Measurements from ENCODE around the gene MYO3A. TPM values are rescaled to one million over a fixed set of nuclear protein-coding genes. Genes with fewer than 3 reads are reported as not detected.
A peak's percentile ranks its signal among the peaks of the same experiment; 100 is the strongest.

MYO3A gene
- total and polyA plus RNA-seq, 2 donors (not counting 1 experiment from before 2014, with no cell fraction given): not detected

- peaks cover 11% of the 10 kb centered on the region for H3K27me3 ChIP-seq (ENCODE audit: control insufficient read depth, insufficient read depth, low read length)
- H2AFZ ChIP-seq (ENCODE audit: low read length): no peak overlapping the region
- TF ChIP-seq, protein P1, sequence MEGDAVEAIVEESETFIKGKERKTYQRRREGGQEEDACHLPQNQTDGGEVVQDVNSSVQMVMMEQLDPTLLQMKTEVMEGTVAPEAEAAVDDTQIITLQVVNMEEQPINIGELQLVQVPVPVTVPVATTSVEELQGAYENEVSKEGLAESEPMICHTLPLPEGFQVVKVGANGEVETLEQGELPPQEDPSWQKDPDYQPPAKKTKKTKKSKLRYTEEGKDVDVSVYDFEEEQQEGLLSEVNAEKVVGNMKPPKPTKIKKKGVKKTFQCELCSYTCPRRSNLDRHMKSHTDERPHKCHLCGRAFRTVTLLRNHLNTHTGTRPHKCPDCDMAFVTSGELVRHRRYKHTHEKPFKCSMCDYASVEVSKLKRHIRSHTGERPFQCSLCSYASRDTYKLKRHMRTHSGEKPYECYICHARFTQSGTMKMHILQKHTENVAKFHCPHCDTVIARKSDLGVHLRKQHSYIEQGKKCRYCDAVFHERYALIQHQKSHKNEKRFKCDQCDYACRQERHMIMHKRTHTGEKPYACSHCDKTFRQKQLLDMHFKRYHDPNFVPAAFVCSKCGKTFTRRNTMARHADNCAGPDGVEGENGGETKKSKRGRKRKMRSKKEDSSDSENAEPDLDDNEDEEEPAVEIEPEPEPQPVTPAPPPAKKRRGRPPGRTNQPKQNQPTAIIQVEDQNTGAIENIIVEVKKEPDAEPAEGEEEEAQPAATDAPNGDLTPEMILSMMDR (conservative IDR thresholded peaks at IDR 0.05 in 1 of 2, IDR thresholded peaks at IDR 0.05 in 1 of 2; ENCODE audit: low read depth in 1 of 2, low read length in 2 of 2): no peak
- no peak for TF ChIP-seq EZH2 (IDR thresholded peaks at IDR 0.05; ENCODE audit: low read length, missing control alignments)
- DNase-seq (ENCODE audit: low read depth in 2 of 2): no peak
- no peaks in the 10 kb centered on the region for H3K9me3 ChIP-seq (ENCODE audit: control insufficient read depth, insufficient read depth, low read depth, low read length)
- no peak overlapping the region for H3K4me2 ChIP-seq (ENCODE audit: extremely low read depth, insufficient read depth, low read length)
- no peak overlapping the region for H3K27ac ChIP-seq (ENCODE audit: insufficient read depth, low read length)
- H3K4me3 ChIP-seq (replicated peaks in 1 of 4; ENCODE audit: control extremely low read depth in 1 of 4, insufficient read depth in 1 of 4, low read depth in 3 of 4, low read length in 4 of 4): no peak overlapping the region
- no peaks in the 10 kb centered on the region for H3K36me3 ChIP-seq (ENCODE audit: control insufficient read depth, insufficient read depth, low read length)
- no peaks in the 10 kb centered on the region for H3K79me2 ChIP-seq (ENCODE audit: control insufficient read depth, insufficient read depth, low read length)
- H3K4me1 ChIP-seq (ENCODE audit: control insufficient read depth, extremely low read depth, insufficient read depth, low read length): no peaks in the 10 kb centered on the region
- H4K20me1 ChIP-seq (ENCODE audit: control insufficient read depth, extremely low read depth, insufficient read depth, low read length): no peaks in the 10 kb centered on the region
- H3K9ac ChIP-seq (ENCODE audit: insufficient read depth, low read length): no peak overlapping the region
These were observed 280.7 kb downstream of the MYO3A start for GRCh38 chr10:26214551-26215395.

DNA sequence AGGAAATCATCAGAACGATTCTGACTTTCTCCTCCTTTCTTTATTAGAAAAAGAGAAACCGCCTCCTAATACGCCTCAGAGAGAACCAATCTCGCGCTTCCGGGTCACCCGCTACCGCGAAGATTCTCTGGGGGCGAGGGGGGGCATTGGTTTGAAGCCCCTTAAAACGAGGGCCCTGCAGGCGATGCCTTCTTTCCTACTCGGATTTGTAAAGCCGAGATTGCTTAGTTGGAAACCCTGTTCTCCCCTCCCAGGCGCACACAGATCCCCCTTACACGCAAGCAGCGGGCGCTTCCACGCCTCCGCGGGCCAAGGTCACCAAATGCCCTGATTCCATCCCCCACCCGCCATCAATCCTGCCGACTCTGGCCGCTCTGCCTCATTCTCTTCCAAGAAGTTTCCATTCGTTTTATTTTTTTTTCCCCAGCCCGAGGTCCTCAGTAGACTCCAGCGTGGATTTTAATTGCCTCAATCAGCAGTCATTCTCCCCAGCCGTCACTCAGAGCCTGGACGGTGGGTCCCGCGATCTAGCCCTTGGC lies 281.4 kb downstream of the MYO3A start:
- no peak overlapping the region for H2AFZ ChIP-seq (ENCODE audit: low read length)
- H3K27ac ChIP-seq (ENCODE audit: insufficient read depth, low read length): no peak overlapping the region
- H3K9me3 ChIP-seq (ENCODE audit: control insufficient read depth, insufficient read depth, low read depth, low read length): no peaks in the 10 kb centered on the region
- H3K4me2 ChIP-seq (ENCODE audit: extremely low read depth, insufficient read depth, low read length): no peak overlapping the region
- H3K4me3 ChIP-seq (replicated peaks in 1 of 4; ENCODE audit: control extremely low read depth in 1 of 4, insufficient read depth in 1 of 4, low read depth in 3 of 4, low read length in 4 of 4): no peak overlapping the region
- no peaks in the 10 kb centered on the region for H3K4me1 ChIP-seq (ENCODE audit: control insufficient read depth, extremely low read depth, insufficient read depth, low read length)
- H3K79me2 ChIP-seq (ENCODE audit: control insufficient read depth, insufficient read depth, low read length): no peaks in the 10 kb centered on the region
- H3K9ac ChIP-seq (ENCODE audit: insufficient read depth, low read length): no peak overlapping the region
- no peaks in the 10 kb centered on the region for H3K36me3 ChIP-seq (ENCODE audit: control insufficient read depth, insufficient read depth, low read length)
- no peaks in the 10 kb centered on the region for H4K20me1 ChIP-seq (ENCODE audit: control insufficient read depth, extremely low read depth, insufficient read depth, low read length)
- no peak for TF ChIP-seq EZH2 (IDR thresholded peaks at IDR 0.05; ENCODE audit: low read length, missing control alignments)
- TF ChIP-seq, protein P1 (conservative IDR thresholded peaks at IDR 0.05 in 1 of 2, IDR thresholded peaks at IDR 0.05 in 1 of 2; ENCODE audit: low read depth in 1 of 2, low read length in 2 of 2): no peak
- peaks cover 11% of the 10 kb centered on the region for H3K27me3 ChIP-seq (ENCODE audit: control insufficient read depth, insufficient read depth, low read length)
- no peak for DNase-seq (ENCODE audit: low read depth in 2 of 2)

- Histone ChIP-seq H3K27me3 (ENCODE audit: control insufficient read depth, insufficient read depth, low read length) (peaks cover 11% of the 10 kb centered on the region), H3K27ac (ENCODE audit: insufficient read depth, low read length) (no peak overlapping the region), H2AFZ (ENCODE audit: low read length) (no peak overlapping the region), H3K4me2 (ENCODE audit: extremely low read depth, insufficient read depth, low read length) (no peak overlapping the region), H3K9ac (ENCODE audit: insufficient read depth, low read length) (no peak overlapping the region), H3K4me3 (replicated peaks in 1 of 4; ENCODE audit: control extremely low read depth in 1 of 4, insufficient read depth in 1 of 4, low read depth in 3 of 4, low read length in 4 of 4) (no peak overlapping the region), H3K4me1 (ENCODE audit: control insufficient read depth, extremely low read depth, insufficient read depth, low read length) (no peaks in the 10 kb centered on the region), H4K20me1 (ENCODE audit: control insufficient read depth, extremely low read depth, insufficient read depth, low read length) (no peaks in the 10 kb centered on the region), H3K9me3 (ENCODE audit: control insufficient read depth, insufficient read depth, low read depth, low read length) (no peaks in the 10 kb centered on the region), H3K79me2 (ENCODE audit: control insufficient read depth, insufficient read depth, low read length) (no peaks in the 10 kb centered on the region), H3K36me3 (ENCODE audit: control insufficient read depth, insufficient read depth, low read length) (no peaks in the 10 kb centered on the region)
- peak in 1 of 2 donors; percentile 35 for DNase-seq (ENCODE audit: low read depth in 2 of 2)
- TF ChIP-seq EZH2 (IDR thresholded peaks at IDR 0.05; ENCODE audit: low read length, missing control alignments): no peak
- TF ChIP-seq, protein P1 (conservative IDR thresholded peaks at IDR 0.05 in 1 of 2, IDR thresholded peaks at IDR 0.05 in 1 of 2; ENCODE audit: low read depth in 1 of 2, low read length in 2 of 2): no peak
These were observed 282.0 kb downstream of the MYO3A start for GRCh38 chr10:26215935-26216584.

Measured in fibroblast of lung (primary cell).